Measurements from ENCODE around the gene VSIG1. TPM values are rescaled to one million over a fixed set of nuclear protein-coding genes. Genes with fewer than 3 reads are reported as not detected.

The VSIG1 gene
- total RNA-seq, 1 experiment from 2014 or later: not detected

DNA sequence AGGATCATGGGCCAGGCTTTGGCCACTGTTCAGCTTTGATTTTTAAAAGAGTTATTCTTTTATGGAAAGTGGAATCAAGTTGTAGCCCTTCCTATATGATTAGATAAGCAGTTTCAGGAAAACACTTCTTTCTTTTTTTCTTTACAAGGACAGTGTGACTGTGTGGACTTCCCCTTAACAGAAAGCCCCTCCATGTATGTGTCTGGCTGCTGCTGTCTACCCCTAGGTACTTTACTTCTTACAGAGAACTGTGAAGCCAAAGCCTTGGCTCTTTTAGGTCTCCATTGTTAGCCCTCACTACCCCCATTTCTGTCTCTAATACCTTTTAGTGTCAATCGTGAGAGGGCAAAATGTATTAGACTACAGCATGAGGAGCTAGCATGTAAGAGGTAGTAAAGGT is 19.1 kb downstream of the VSIG1 start:
- DNase-seq (ENCODE audit: low read depth): no peak

DNA sequence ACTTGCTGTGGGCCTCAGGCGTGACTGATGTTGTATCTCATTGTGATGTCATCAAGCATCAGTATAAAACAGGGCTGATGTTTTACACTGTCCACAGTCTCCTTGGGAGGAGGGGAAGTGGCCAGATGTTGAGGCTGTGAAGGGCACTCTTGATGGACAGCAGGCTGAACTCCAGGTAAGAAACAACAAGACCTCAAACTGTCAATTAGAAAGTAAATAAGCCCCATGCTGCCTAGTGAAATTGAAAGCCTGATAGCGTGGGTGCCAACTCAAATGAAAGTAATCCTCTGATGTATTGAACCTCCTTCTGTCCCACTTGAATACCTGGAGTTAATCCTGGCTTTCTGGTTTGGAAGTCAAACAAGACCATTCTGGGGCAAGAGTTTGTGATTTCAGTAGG is 19.7 kb downstream of the VSIG1 start:
- no peak for DNase-seq (ENCODE audit: low read depth)

- DNase-seq (ENCODE audit: low read depth): no peak
Measured at GRCh38 chrX:108068121-108068520, 23.3 kb downstream of the VSIG1 start.

GRCh38 chrX:108070891-108071290 is 26.0 kb downstream of the VSIG1 start:
- peak; percentile 61 for DNase-seq (ENCODE audit: low read depth)

GRCh38 chrX:108071578-108071977 is 26.7 kb downstream of the VSIG1 start:
- DNase-seq (ENCODE audit: low read depth): no peak

- DNase-seq (ENCODE audit: low read depth): peak; percentile 81
Measured at GRCh38 chrX:108072746-108073145, 27.9 kb downstream of the VSIG1 start.

DNA sequence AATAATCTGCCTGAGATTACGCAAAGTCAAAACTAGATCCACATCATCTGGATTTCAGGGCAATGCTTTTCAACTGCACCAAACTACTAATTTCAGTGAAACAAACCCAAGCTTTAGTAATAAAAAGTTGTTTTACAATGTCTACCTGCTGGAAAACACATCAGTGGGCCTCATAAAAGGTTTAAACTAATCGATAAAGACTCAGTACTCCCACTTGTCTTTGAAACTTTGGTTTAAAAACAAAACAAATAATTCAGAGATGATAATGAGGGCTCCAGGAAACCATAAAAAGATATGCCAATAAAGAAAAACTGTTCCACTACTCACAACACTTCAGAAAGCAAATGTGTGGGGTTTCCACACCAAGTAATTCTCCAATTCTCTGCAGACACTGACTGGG is 36.2 kb downstream of the VSIG1 start:
- no peak for DNase-seq (ENCODE audit: low read depth)

DNA sequence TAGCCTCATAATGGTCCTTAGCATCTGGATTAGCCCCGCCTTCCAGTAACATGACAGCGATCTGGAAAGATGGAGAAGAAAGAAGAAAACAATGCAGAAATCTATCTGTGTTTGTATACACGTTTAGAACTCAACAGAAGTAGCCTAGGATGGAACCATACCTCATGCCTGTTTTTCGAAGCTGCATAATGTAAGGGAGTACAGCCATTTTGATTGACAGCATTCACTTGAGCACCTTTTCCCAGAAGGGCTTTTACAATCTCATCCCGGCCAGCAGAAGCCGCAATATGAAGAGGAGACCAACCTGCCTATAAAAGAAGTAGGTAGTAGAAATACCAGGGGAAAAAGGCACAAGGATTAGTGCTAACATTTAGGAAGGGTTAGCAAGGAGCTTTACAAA is 42.9 kb downstream of the VSIG1 start:
- DNase-seq (ENCODE audit: low read depth): no peak

DNA sequence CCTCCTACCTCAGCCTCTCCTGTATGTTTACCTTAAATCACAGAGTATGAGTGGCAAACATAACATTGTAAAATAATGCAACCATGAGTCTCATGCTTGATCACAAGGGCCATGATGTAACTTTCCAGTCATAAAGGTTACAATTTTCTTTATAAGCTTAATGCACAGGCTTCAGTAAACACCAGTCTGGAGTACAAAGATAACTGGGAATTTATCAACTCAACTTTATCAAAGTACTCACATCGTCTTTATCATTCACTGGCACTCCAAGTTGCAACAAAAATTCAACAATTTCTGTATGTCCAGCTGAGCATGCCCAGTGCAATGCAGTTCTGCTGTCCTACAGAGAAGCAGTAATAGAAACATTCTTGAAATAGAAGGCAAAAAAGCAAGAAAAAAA is 43.6 kb downstream of the VSIG1 start:
- DNase-seq (ENCODE audit: low read depth): no peak

DNA sequence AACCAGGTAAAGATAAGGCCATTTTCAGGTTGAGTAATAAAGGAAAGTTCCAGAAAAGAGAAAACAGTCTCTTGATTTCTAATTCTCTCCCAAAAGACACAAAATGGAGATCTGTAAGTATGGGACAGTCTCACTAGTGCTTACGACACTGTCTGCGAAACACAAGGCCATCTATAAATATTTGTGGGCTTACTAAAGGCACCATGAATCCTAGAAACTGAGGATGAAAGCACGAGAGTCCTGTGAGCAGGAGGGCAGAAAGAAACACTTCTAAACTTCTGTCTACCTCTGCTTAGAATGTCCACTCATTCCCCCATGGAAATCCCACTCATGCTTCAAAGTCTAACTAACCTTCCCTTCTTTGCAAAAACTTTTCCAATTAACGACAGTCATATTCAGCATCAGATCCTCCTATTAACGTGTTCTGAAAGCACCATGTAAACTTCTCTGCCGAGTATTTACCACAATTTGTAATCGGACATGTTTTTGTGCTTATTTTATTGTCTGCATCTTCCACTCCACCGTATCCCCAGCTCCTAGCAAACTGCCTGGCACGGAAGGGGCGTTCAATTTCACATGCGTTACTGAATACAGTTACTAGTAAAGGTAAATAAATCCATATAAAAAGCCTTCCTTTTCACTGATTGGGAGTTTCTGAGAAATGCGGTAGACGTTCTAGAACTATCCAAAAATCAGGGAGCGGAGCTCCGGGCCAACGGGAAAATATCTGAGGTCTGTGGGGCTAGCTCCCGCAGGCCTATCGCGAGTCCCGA is 45.8 kb downstream of the VSIG1 start:
- DNase-seq (ENCODE audit: low read depth): peak; percentile 0

DNA sequence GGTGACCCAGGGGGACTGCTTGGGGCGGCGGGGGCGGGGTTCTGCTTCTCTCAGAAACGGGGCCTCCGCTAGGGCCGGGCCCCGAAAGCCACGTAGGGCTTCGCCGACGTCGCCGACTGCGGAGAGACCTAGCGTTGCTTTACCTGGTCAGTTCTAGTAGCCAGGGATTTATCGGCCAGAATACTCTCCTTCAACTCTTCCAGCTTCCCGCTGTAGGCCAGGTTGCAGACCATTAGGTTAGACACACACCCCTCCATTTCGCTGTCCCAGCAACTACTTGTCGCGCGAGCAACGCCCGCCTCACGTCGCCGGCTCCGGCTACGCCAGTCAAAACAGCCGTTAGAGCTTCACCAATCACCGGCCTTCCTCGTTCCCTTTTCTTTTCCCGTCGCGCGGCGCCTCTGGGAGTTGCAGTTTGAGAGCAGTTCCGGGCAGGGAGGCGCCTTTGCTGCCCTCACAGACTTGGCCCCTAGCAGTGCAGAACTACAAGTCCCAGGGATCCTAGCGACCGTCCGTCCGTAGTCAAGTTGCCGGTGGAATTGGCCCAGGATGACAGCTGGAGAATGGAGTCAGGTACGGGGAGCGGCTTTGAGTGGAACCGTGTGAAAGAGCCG is 46.5 kb downstream of the VSIG1 start, which contains the start of the genes ATG4A and PSMD10:
Gene ATG4A (plus strand): TSS at position 515 of the 614 bp plus-strand sequence. CDS start 49 bp downstream, at position 564.
Gene PSMD10 (minus strand): TSS at position 279 of the 614 bp plus-strand sequence. CDS start 22 bp downstream, at position 257.
- peak; percentile 97 for DNase-seq (ENCODE audit: low read depth)

GRCh38 chrX:108091878-108092291 is 47.0 kb downstream of the VSIG1 start:
- DNase-seq (ENCODE audit: low read depth): no peak

GRCh38 chrX:108097380-108097779 is 52.5 kb downstream of the VSIG1 start:
- peak; percentile 1 for DNase-seq (ENCODE audit: low read depth)

GRCh38 chrX:108105473-108105872 is 60.6 kb downstream of the VSIG1 start:
- no peak for DNase-seq (ENCODE audit: low read depth)

GRCh38 chrX:108114541-108114940 is 69.7 kb downstream of the VSIG1 start:
- no peak for DNase-seq (ENCODE audit: low read depth)

DNA sequence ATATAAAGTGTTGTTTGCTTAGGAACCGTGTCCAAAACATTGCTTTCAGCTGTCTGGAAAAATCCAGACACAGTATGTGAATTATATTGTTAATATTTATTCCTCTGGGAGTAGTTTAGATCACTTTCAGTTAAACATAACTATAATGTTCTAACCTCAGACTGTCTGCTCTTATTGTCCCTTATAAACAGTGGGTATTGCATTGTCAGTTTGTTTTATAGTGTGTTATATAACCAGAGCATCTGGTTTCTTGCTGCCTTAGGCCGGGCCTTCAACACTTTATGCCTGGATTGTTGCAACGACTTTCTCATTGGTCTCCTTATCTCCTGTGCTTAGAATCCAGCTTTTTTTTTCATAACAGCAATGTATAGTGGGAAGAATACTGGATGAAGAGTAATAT is 73.1 kb downstream of the VSIG1 start:
- no peak for DNase-seq (ENCODE audit: low read depth)

GRCh38 chrX:108121291-108121690 is 76.4 kb downstream of the VSIG1 start:
- no peak for DNase-seq (ENCODE audit: low read depth)

- DNase-seq (ENCODE audit: low read depth): no peak
Measured at GRCh38 chrX:108122748-108123147, 77.9 kb downstream of the VSIG1 start.

- DNase-seq (ENCODE audit: low read depth): no peak
Measured at GRCh38 chrX:108123591-108124366, 78.9 kb downstream of the VSIG1 start.

- no peak for DNase-seq (ENCODE audit: low read depth)
Measured at GRCh38 chrX:108126661-108127060, 81.8 kb downstream of the VSIG1 start.

GRCh38 chrX:108127152-108127551 is 82.3 kb downstream of the VSIG1 start:
- no peak for DNase-seq (ENCODE audit: low read depth)

Measured in HT1080 (cell line).